AG04449 (cell line): Measurements from ENCODE around the gene MLH1.
A peak's percentile ranks its signal among the peaks of the same experiment; 100 is the strongest.

ENCODE experiments used
- CTCF ChIA-PET: fragments of 350-600 bp; formaldehyde crosslinking; extraction: SDS; loops from one replicate; lab custom pipeline; 2021; ENCODE audit warnings: antibody characterized with exemption; lab: Yijun Ruan, JAX
- POLR2A ChIA-PET: fragments of 400-600, 350-600 bp; formaldehyde crosslinking; extraction: SDS; loops from one replicate; lab custom pipeline; 2020; ENCODE audit warnings: antibody characterized with exemption, inconsistent platforms; lab: Yijun Ruan, JAX
- DNase-seq: peaks from one replicate; pipeline ENCODE4 v3.0.0-alpha.2; 2010; ENCODE audit warnings: low read depth, low spot score
- H3K4me3 ChIP-seq: 2 replicates; pipeline ENCODE4 v1.5.1; 2011; ENCODE audit warnings: low read depth, mild to moderate bottlenecking, control low read depth, low read length
- TF ChIP-seq, protein P1 (sequence below): IDR thresholded peaks from one replicate; pipeline ENCODE4 v1.5.1; 2011; ENCODE audit warnings: mild to moderate bottlenecking, moderate library complexity, low read length, control low read depth, inconsistent platforms; ENCODE audit not compliant: insufficient read depth; ENCODE audit errors: missing control alignments

Gene MLH1

GRCh38 chr3:37058117-37058516, 64.8 kb downstream of the MLH1 start:
- POLR2A ChIA-PET = no interaction called here

DNA sequence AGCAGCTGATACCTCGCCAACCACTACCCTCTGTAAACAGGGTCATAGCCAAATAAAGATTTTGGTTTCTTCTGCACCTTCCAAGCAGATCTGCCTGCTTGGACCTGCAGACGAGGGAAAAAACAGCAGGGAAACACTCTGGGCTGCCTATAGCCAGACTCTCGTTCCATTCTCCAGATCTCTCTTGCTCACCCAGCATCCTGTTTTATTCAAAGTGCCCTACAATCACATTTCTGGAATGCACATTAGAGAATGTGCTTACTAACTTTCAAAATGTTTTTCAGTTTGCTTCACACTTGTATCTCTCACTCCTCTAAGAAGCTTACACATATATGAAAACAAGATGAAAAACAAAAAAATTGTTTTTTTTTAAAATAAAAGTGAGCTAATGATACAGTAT, 71.4 kb downstream of the MLH1 start:
- POLR2A ChIA-PET = no interaction called here
- no peak for DNase-seq
- CTCF ChIA-PET = interaction anchor here (0.7 to 1.8 kb wide), 5 partner anchors 9 to 149 kb away, joined by 3 to 7 read pairs (median 3); no protein-coding TSS in a partner anchor
- TF ChIP-seq, protein P1, sequence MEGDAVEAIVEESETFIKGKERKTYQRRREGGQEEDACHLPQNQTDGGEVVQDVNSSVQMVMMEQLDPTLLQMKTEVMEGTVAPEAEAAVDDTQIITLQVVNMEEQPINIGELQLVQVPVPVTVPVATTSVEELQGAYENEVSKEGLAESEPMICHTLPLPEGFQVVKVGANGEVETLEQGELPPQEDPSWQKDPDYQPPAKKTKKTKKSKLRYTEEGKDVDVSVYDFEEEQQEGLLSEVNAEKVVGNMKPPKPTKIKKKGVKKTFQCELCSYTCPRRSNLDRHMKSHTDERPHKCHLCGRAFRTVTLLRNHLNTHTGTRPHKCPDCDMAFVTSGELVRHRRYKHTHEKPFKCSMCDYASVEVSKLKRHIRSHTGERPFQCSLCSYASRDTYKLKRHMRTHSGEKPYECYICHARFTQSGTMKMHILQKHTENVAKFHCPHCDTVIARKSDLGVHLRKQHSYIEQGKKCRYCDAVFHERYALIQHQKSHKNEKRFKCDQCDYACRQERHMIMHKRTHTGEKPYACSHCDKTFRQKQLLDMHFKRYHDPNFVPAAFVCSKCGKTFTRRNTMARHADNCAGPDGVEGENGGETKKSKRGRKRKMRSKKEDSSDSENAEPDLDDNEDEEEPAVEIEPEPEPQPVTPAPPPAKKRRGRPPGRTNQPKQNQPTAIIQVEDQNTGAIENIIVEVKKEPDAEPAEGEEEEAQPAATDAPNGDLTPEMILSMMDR = no peak
- H3K4me3 ChIP-seq = no peak overlapping the region

More at GRCh38 chr3:37058117-37058516, 64.8 kb downstream of the MLH1 start:
- no peak overlapping the region for H3K4me3 ChIP-seq
- CTCF ChIA-PET = interaction anchor here (1.9 to 2.1 kb wide), 2 partner anchors 18 to 155 kb away, joined by 6 read pairs; no protein-coding TSS in a partner anchor
- DNase-seq = no peak
- TF ChIP-seq, protein P1 = no peak

GRCh38 chr3:37067577-37067976, 74.3 kb downstream of the MLH1 start:
- CTCF ChIA-PET = interaction anchor here (1.0 kb wide), 1 partner anchor 14 kb away, joined by 3 read pairs; no protein-coding TSS in a partner anchor
- TF ChIP-seq, protein P1 = no peak
- POLR2A ChIA-PET = no interaction called here

GRCh38 chr3:37068031-37068430, 74.7 kb downstream of the MLH1 start:
- H3K4me3 ChIP-seq = no peak overlapping the region
- ChIA-PET POLR2A (no interaction called here), CTCF (interaction anchor here (1.0 kb wide), 1 partner anchor 14 kb away, joined by 3 read pairs; no protein-coding TSS in a partner anchor)
- DNase-seq = no peak
- TF ChIP-seq, protein P1 = no peak

More at GRCh38 chr3:37067577-37067976, 74.3 kb downstream of the MLH1 start:
- no peak overlapping the region for H3K4me3 ChIP-seq
- no peak for DNase-seq

- TF ChIP-seq, protein P1 = no peak
- no peak for DNase-seq
- ChIA-PET POLR2A (no interaction called here), CTCF (no interaction called here)
- no peak overlapping the region for H3K4me3 ChIP-seq
Measured at GRCh38 chr3:37071921-37072320, 78.6 kb downstream of the MLH1 start.

DNA sequence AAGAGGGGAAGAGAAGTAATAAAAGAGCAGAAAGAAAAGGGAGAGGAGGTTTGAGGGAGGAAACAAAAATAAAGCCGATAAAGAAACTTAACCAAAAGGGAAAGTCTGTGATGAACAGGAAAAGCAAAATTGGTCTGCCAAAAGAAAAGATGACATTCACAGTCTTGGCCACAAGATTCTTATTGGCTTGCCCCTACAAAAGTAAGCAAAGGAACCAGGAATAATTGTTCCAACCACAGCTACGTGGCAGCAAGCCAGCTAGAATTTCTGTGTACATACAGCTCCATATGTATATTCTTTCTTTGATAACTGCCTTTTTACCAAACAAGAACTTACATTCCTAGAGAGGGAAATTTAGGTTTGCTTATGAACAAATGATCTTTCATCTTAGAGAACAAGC, 79.6 kb downstream of the MLH1 start:
- POLR2A ChIA-PET = no interaction called here
- CTCF ChIA-PET = no interaction called here
- peak overlapping the region; percentile 35 for H3K4me3 ChIP-seq
- peak; percentile 80 for DNase-seq
- TF ChIP-seq, protein P1 = no peak
